Parathyroid adenoma (tissue), 2 donors: ENCODE measurements around the gene GTPBP6.
"Not testable (repeated sequence)": the region's sequence is repeated elsewhere in the genome, so short reads cannot be mapped to it uniquely, and the experiment has no call there.

ENCODE experiments used
- H2AFZ ChIP-seq: fragments of 300-600 bp; sonication (generic); one replicate; pipeline ENCODE4 v1.7.0; 2017; ENCODE audit warnings: antibody characterized with exemption, mild to moderate bottlenecking
- H3K27ac ChIP-seq: fragments of 300-600 bp; sonication (generic); one replicate; pipeline ENCODE4 v1.7.0; 2017
- H3K27me3 ChIP-seq: fragments of 300-600 bp; sonication (generic); one replicate; pipeline ENCODE4 v1.7.0; 2017; ENCODE audit warnings: low read length; ENCODE audit not compliant: control insufficient read depth, insufficient read depth
- H3K36me3 ChIP-seq: fragments of 300-600 bp; sonication (generic); one replicate; pipeline ENCODE4 v1.7.0; 2017; ENCODE audit warnings: low read length; ENCODE audit not compliant: control insufficient read depth, insufficient read depth
- H3K4me1 ChIP-seq: fragments of 300-600 bp; sonication (generic); one replicate; pipeline ENCODE4 v1.7.0; 2017; ENCODE audit warnings: control low read depth
- H3K4me2 ChIP-seq: fragments of 300-600 bp; sonication (generic); one replicate; pipeline ENCODE4 v1.7.0; 2017; ENCODE audit warnings: low read length
- H3K4me3 ChIP-seq: fragments of 300-600 bp; sonication (generic); one replicate; pipeline ENCODE4 v1.7.0; 2017; ENCODE audit warnings: low read depth, low read length
- H3K79me2 ChIP-seq: fragments of 300-600 bp; sonication (generic); one replicate; pipeline ENCODE4 v1.7.0; 2017; ENCODE audit warnings: control low read depth
- H3K9ac ChIP-seq: fragments of 300-600 bp; sonication (generic); one replicate; pipeline ENCODE4 v1.7.0; 2017; ENCODE audit warnings: mild to moderate bottlenecking
- H3K9me3 ChIP-seq: fragments of 300-600 bp; sonication (generic); one replicate; pipeline ENCODE4 v1.7.0; 2017; ENCODE audit warnings: low read length; ENCODE audit not compliant: control insufficient read depth
- TF ChIP-seq, protein P1 (sequence below): fragments of 300-600 bp; sonication (generic); IDR thresholded peaks from one replicate; pipeline ENCODE4 v1.7.0; 2017; ENCODE audit warnings: antibody characterized with exemption, mild to moderate bottlenecking
- donor health status: primary hyperparathyroidism.

GTPBP6 gene

DNA sequence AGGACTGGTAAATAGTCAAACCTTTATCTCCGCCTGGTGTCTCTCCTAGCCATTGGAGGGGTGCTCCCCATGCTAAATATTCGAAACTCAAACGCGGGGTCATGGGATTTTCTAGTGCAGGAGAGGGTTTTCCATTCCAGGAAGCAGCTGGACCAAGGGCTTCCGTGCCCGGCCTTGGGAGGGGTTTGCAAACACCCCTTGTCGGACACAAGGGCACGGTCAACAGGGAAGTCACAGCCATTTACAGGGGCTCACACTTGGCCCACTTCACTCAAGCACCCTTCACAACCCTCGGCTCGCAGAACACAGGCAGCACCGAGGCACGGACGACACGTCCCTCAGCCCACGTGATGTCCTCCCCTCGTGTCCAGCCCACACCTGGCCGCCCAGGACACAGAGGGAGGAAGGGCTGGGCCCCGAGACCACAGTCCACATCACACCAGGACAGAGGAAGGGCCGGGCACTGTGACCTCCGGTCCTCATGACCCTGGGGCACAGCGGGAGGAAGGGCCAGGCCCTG is 47.7 kb downstream of the GTPBP6 start:
- Histone ChIP-seq H3K9ac (no peak overlapping the region), H3K4me3 (no peak overlapping the region), H3K9me3 (no peaks in the 10 kb centered on the region), H3K36me3 (no peaks in the 10 kb centered on the region), H3K79me2 (no peaks in the 10 kb centered on the region), H2AFZ (no peak overlapping the region), H3K4me2 (no peak overlapping the region), H3K4me1 (no peaks in the 10 kb centered on the region), H3K27me3 (no peaks in the 10 kb centered on the region), H3K27ac (no peak overlapping the region)
- TF ChIP-seq, protein P1, sequence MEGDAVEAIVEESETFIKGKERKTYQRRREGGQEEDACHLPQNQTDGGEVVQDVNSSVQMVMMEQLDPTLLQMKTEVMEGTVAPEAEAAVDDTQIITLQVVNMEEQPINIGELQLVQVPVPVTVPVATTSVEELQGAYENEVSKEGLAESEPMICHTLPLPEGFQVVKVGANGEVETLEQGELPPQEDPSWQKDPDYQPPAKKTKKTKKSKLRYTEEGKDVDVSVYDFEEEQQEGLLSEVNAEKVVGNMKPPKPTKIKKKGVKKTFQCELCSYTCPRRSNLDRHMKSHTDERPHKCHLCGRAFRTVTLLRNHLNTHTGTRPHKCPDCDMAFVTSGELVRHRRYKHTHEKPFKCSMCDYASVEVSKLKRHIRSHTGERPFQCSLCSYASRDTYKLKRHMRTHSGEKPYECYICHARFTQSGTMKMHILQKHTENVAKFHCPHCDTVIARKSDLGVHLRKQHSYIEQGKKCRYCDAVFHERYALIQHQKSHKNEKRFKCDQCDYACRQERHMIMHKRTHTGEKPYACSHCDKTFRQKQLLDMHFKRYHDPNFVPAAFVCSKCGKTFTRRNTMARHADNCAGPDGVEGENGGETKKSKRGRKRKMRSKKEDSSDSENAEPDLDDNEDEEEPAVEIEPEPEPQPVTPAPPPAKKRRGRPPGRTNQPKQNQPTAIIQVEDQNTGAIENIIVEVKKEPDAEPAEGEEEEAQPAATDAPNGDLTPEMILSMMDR: no peak

DNA sequence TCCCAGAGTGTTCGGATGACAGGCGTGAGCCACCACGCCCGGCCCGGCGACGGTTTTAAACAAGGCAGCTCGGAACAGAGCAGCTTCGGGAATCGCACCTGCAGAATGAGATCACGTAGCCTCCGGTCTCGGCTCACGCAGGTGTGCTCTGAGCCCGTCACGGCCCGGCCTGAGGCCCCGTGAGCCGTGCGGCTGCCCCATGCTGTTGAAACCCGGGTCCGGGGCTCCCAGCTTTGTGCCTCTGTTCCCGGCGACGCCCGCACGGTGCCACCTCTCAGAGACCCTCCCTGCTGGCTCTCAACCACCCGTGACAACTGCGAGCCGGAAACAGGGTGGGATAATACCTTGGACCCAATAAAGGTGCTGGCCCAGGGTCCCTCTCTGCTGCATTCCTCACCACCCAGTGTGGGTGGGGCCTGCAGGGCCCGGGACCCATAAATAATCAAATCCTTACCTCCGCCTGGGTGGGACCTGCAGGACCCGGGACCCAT is 50.8 kb downstream of the GTPBP6 start:
- no peak overlapping the region for H2AFZ ChIP-seq
- no peaks in the 10 kb centered on the region for H3K9me3 ChIP-seq
- H3K36me3 ChIP-seq: no peaks in the 10 kb centered on the region
- no peaks in the 10 kb centered on the region for H3K4me1 ChIP-seq
- H3K79me2 ChIP-seq: no peaks in the 10 kb centered on the region
- TF ChIP-seq, protein P1: no peak
- H3K4me3 ChIP-seq: no peak overlapping the region
- no peak overlapping the region for H3K9ac ChIP-seq
- no peak overlapping the region for H3K27ac ChIP-seq
- no peaks in the 10 kb centered on the region for H3K27me3 ChIP-seq
- H3K4me2 ChIP-seq: no peak overlapping the region

DNA sequence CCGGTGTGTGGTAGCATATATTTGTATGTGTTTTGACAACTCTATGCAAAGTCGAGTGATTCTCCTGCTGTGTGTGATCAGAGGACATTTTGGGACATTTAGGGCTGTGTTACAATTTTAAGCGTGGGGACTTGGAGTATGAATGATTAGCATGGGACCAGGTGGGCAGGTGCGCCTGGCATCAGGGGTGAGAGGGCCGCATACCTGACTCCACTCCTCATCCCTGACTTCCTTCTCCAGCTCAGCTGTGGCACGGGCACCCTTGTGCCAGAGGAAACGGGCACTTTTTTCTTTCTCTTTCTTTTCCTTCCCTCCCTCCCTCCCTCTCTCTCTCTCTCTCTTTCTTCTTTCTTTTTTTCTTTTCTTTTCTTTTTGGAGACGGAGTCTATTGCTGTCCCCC is 53.1 kb downstream of the GTPBP6 start:
- no peak overlapping the region for H3K27ac ChIP-seq
- TF ChIP-seq, protein P1: no peak
- H3K9me3 ChIP-seq: no peaks in the 10 kb centered on the region
- no peaks in the 10 kb centered on the region for H3K4me1 ChIP-seq
- no peak overlapping the region for H3K4me3 ChIP-seq
- no peak overlapping the region for H3K9ac ChIP-seq
- no peaks in the 10 kb centered on the region for H3K79me2 ChIP-seq
- H2AFZ ChIP-seq: no peak overlapping the region
- H3K4me2 ChIP-seq: no peak overlapping the region
- no peaks in the 10 kb centered on the region for H3K27me3 ChIP-seq
- no peaks in the 10 kb centered on the region for H3K36me3 ChIP-seq

DNA sequence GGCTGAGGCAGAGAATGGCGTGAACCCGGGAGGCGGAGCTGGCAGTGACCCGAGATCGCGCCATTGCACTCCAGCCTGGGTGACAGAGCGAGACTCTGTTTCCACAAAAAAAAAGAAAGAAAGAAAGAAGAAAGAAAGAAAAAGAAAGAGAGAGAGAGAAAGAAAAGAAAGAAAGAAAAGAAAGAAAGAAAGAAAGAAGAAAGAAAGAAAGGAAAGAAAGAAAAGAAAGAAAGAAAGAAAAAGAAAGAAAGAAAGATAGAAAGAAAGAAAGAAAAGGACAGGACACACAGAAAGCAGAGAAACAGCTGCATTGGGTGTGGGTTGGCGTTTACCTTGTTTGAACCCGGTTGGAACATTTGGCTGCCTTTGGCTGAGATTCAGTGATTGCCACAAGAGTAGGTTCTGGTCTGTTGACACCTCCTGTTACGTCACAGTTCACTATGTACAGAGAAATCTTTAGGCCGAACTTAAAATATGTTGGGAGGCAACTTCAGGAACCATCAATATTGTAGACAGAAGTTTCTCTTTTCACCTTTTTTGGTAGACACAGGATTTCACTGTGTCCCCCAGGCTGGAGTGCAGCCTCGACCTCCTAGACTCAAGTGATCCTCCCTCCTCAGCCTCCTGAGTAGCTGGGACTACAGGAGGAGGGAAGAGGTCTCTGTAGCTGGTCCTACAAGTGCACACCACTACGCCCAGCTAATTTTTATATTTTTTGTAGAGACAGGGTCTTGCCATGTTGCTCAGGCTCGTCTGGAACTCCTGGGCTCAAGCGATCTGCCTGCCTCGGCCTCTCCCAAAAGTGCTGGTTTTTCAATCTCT is 53.8 kb downstream of the GTPBP6 start:
- TF ChIP-seq, protein P1: no peak
- Histone ChIP-seq H2AFZ (no peak overlapping the region), H3K9ac (no peak overlapping the region), H3K4me3 (no peak overlapping the region), H3K27ac (no peak overlapping the region), H3K4me2 (no peak overlapping the region), H3K79me2 (no peaks in the 10 kb centered on the region), H3K9me3 (no peaks in the 10 kb centered on the region), H3K27me3 (no peaks in the 10 kb centered on the region), H3K4me1 (no peaks in the 10 kb centered on the region), H3K36me3 (no peaks in the 10 kb centered on the region)

DNA sequence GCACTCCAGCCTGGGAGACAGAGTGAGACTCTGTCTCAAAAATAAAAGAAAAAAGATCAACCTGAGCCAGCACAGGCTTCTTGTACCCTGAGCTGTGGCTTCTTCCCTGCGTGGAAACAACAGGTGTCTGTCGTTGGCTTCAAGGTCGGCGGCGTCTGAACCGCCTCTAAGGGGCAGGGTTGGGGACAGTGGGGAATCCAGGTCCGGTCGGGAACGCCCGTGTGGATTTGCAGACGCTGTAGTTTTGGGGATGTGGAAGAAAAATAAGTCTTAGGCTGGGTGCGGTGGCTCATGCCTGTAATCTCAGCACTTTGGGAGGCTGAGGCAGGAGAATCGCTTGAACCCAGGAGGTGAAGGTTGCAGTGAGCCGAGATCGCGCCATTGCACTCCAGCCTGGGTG is 54.6 kb downstream of the GTPBP6 start:
- H3K4me1 ChIP-seq, H3K27me3 ChIP-seq, H3K4me3 ChIP-seq, H3K79me2 ChIP-seq, H3K9me3 ChIP-seq, H3K36me3 ChIP-seq, H2AFZ ChIP-seq, H3K4me2 ChIP-seq, H3K9ac ChIP-seq, H3K27ac ChIP-seq: not testable (repeated sequence)
